PC-3 (cell line): ENCODE measurements around the gene LSR.

ENCODE experiments used
- CTCF ChIP-seq: fragments of 300-600 bp; sonication (generic); conservative IDR thresholded peaks from 2 replicates; pipeline ENCODE4 v1.5.1; 2017; ENCODE audit warnings: antibody characterized with exemption, low read depth, mild to moderate bottlenecking, low read length
- EZH2 ChIP-seq: fragments of 300-600 bp; sonication (generic); IDR thresholded peaks from one replicate; pipeline ENCODE4 v1.6.1; 2017; ENCODE audit warnings: antibody characterized with exemption, mild to moderate bottlenecking, low read length; ENCODE audit not compliant: unreplicated experiment
- EZH2phosphoT487 ChIP-seq: fragments of 300-600 bp; sonication (generic); IDR thresholded peaks from 2 replicates; pipeline ENCODE4 v1.6.1; 2018; ENCODE audit warnings: mild to moderate bottlenecking, antibody characterized with exemption, low read length, borderline replicate concordance

DNA sequence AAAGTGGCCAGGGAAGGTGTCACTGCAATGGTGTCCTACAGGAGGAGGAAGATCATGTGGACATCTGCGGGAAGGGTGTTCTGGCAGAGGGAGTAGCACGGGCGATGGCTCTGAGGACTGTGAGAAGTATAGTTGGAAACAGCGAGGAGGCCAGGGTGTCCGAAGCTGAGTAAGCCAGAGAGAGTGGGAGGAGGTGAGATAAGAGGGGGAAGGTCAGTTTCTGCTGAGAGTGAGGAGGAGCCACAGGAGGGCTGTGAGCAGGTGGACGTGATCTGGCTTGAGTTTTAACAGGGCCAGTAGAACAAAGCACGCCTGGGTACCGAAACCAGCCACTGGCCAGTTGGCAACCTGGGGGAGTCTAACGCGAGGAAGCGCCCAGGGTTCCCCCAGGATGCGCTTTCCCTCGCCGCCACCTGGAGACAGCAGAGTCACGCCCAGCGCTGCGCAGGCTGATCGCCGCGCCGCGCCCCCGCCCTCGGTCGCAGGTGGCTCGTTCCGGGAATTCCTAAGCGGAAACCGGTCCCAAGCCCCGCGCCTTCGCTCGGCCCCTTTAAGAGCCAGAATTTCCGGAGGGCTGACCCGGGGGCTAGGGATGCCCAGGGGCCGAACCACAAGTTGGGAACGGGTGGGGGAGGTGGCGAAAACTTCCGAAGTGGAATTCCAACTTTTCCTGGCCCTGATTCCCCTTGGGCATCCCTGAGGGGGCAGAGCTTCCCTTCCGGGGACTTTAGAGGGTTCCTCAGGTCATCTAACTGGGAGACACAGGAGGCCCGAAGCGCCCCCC, 1.1 kb upstream of the LSR start:
- TF ChIP-seq CTCF, result peak; percentile 46
- TF ChIP-seq EZH2, result no peak
- TF ChIP-seq EZH2phosphoT487, result no peak
